Astrocyte (in vitro differentiated cells and primary cell): Measurements from ENCODE around the gene SCT. TPM values are rescaled to one million over a fixed set of nuclear protein-coding genes. Genes with fewer than 3 reads are reported as not detected.

Experiments
- DNase-seq: peaks from one replicate; pipeline ENCODE4 v3.0.0-alpha.2; 2010; ENCODE audit warnings: low read depth
- FAIRE-seq: peaks from 2 replicates; lab custom pipeline; 2011; peaks lifted over from hg19 to GRCh38; lab: Jason Lieb, UNC
- H2AFZ ChIP-seq: 2 replicates; pipeline ENCODE4 v1.6.0; 2012; ENCODE audit warnings: low read depth, low read length, inconsistent platforms
- H3K27ac ChIP-seq: 2 replicates; pipeline ENCODE4 v1.5.1; 2011; ENCODE audit warnings: low read depth, low read length, inconsistent platforms
- H3K27me3 ChIP-seq: 2 replicates; pipeline ENCODE4 v1.6.0; 2011; ENCODE audit warnings: low read length, inconsistent platforms; ENCODE audit not compliant: insufficient read depth
- H3K36me3 ChIP-seq: 2 replicates; pipeline ENCODE4 v1.5.1; 2011; ENCODE audit warnings: low read length, inconsistent platforms; ENCODE audit not compliant: insufficient read depth
- H3K4me1 ChIP-seq: 2 replicates; pipeline ENCODE4 v1.5.1; 2011; ENCODE audit warnings: low read length, inconsistent platforms; ENCODE audit not compliant: insufficient read depth
- H3K4me2 ChIP-seq: 2 replicates; pipeline ENCODE4 v1.6.0; 2012; ENCODE audit warnings: low read length, inconsistent platforms
- H3K4me3 ChIP-seq: 2 replicates; pipeline ENCODE4 v1.5.1; 2011; ENCODE audit warnings: low read depth, mild to moderate bottlenecking, low read length, inconsistent platforms; ENCODE audit not compliant: insufficient read depth
- H3K79me2 ChIP-seq: 2 replicates; pipeline ENCODE4 v1.6.0; 2012; ENCODE audit warnings: mild to moderate bottlenecking, low read length, inconsistent platforms; ENCODE audit not compliant: insufficient read depth
- H3K9ac ChIP-seq: 2 replicates; pipeline ENCODE4 v1.6.0; 2012; ENCODE audit warnings: mild to moderate bottlenecking, low read length, inconsistent platforms
- H3K9me3 ChIP-seq: 2 replicates; pipeline ENCODE4 v1.5.1; 2012; ENCODE audit warnings: low read depth, mild to moderate bottlenecking, low read length, inconsistent platforms; ENCODE audit not compliant: insufficient read depth
- H4K20me1 ChIP-seq: 2 replicates; pipeline ENCODE4 v1.6.0; 2012; ENCODE audit warnings: low read length, inconsistent platforms; ENCODE audit not compliant: insufficient read depth
- H3K27ac Mint-ChIP-seq: one replicate; pipeline ENCODE4 v1.8.0; 2021; ENCODE audit warnings: mild to moderate bottlenecking, mixed read lengths; ENCODE audit not compliant: unreplicated experiment
- H3K27me3 Mint-ChIP-seq: one replicate; pipeline ENCODE4 v1.8.0; 2021; ENCODE audit warnings: low read depth, mixed read lengths; ENCODE audit not compliant: unreplicated experiment
- H3K36me3 Mint-ChIP-seq: one replicate; pipeline ENCODE4 v1.8.0; 2021; ENCODE audit warnings: low read depth, mixed read lengths; ENCODE audit not compliant: unreplicated experiment
- H3K4me1 Mint-ChIP-seq: one replicate; pipeline ENCODE4 v1.8.0; 2021; ENCODE audit warnings: low read depth, mixed read lengths; ENCODE audit not compliant: unreplicated experiment
- H3K4me3 Mint-ChIP-seq: one replicate; pipeline ENCODE4 v1.8.0; 2021; ENCODE audit warnings: mild to moderate bottlenecking, moderate library complexity, mixed read lengths; ENCODE audit not compliant: unreplicated experiment
- H3K9me3 Mint-ChIP-seq: one replicate; pipeline ENCODE4 v1.8.0; 2021; ENCODE audit warnings: mild to moderate bottlenecking, mixed read lengths; ENCODE audit not compliant: unreplicated experiment
- EZH2 ChIP-seq: IDR thresholded peaks from 2 replicates; pipeline ENCODE4 v1.6.1; 2012; ENCODE audit warnings: mild to moderate bottlenecking, low read length, inconsistent platforms; ENCODE audit not compliant: insufficient read depth
- total RNA-seq: library from RNA; stranded (reverse); gene quantifications from 2 replicates; pipeline ENCODE4 v1.2.1, GENCODE V29; 2021
- TF ChIP-seq, protein P1 (sequence below): IDR thresholded peaks from 2 replicates; pipeline ENCODE4 v1.5.1; 2011; ENCODE audit warnings: low read depth, mild to moderate bottlenecking, inconsistent platforms, low read length, moderate library complexity; ENCODE audit not compliant: insufficient read depth

Gene SCT
- total RNA-seq, 1 donor from 2014 or later = 2.0 TPM

DNA sequence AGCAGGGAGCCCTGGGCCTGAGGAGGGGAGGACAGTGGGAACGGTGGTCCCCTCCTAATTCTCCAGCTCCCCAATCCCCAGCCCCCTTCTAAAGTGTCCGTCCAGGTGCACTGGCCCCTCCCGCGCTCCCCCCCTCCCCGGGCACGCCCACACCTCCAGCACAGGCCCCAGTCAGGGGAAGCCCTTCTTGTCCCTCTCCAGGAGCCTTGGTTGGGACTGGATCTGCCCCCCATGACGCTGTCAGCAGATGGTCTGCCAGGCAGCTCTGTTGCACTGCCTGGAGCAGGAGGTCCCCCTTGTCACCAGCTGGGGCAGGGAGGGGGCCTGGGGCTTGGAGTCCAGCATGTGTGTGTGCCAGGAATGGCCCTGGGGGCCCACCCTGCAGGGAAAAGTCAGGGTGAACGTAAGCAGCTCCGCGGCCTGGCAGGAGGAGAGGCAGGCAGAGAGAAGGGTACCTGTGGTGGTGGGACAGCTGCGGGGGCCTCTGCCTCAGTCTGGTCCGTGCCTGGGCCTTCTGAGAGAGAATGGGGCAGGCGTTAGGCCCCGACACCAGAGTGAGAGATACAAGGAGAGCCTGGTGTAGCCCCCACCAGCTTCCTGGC lies 12.9 kb downstream of the SCT start:
- Histone ChIP-seq H3K9me3 (no peaks in the 10 kb centered on the region), H3K4me1 (peaks cover 11% of the 10 kb centered on the region), H4K20me1 (peaks cover 51% of the 10 kb centered on the region), H3K9ac (no peak overlapping the region), H2AFZ (no peak overlapping the region), H3K79me2 (peaks cover 5% of the 10 kb centered on the region), H3K27me3 (no peaks in the 10 kb centered on the region), H3K4me3 (no peak overlapping the region), H3K4me2 (peak overlapping the region; percentile 99), H3K27ac (no peak overlapping the region), H3K36me3 (peaks cover 6% of the 10 kb centered on the region)
- no peaks in the 10 kb centered on the region for H3K27me3 Mint-ChIP-seq
- H3K9me3 Mint-ChIP-seq = no peaks in the 10 kb centered on the region
- TF ChIP-seq, protein P1, sequence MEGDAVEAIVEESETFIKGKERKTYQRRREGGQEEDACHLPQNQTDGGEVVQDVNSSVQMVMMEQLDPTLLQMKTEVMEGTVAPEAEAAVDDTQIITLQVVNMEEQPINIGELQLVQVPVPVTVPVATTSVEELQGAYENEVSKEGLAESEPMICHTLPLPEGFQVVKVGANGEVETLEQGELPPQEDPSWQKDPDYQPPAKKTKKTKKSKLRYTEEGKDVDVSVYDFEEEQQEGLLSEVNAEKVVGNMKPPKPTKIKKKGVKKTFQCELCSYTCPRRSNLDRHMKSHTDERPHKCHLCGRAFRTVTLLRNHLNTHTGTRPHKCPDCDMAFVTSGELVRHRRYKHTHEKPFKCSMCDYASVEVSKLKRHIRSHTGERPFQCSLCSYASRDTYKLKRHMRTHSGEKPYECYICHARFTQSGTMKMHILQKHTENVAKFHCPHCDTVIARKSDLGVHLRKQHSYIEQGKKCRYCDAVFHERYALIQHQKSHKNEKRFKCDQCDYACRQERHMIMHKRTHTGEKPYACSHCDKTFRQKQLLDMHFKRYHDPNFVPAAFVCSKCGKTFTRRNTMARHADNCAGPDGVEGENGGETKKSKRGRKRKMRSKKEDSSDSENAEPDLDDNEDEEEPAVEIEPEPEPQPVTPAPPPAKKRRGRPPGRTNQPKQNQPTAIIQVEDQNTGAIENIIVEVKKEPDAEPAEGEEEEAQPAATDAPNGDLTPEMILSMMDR = no peak
- TF ChIP-seq EZH2 = no peak
- H3K36me3 Mint-ChIP-seq = peaks cover 10% of the 10 kb centered on the region
- H3K27ac Mint-ChIP-seq = peak overlapping the region; percentile 91
- no peak for FAIRE-seq
- H3K4me3 Mint-ChIP-seq = peak overlapping the region; percentile 81
- peaks cover 5% of the 10 kb centered on the region for H3K4me1 Mint-ChIP-seq
- DNase-seq = no peak

DNA sequence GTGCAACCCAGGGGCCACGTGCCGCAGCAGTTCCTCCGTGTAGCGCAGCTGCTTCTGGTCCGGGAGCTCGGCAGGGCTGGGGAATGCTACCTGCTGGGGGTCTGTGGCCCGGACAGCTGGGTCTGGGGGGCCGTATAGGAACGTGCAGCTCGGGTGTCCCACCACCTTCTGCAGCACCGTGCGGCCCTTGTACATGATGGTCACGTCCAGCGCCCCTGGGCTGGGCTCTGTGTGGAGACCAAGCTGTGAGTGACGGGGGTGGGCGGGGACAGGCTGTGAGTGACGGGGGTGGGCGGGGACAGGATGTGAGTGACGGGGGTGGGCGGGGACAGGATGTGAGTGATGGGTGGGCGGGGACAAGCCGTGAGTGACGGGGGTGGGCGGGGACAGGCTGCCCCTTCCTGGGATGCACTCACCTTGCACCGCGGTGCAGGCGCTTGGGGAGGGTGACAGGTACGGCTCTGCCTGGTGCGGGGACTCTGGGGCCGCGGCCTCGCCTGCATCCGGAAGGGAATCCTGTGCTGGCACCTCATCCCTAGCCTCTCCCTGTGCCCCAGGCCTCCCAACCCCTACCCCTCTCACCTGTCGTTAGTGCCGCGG lies 13.5 kb downstream of the SCT start:
- Histone ChIP-seq H3K9ac (no peak overlapping the region), H3K9me3 (no peaks in the 10 kb centered on the region), H3K4me2 (no peak overlapping the region), H3K36me3 (peaks cover 6% of the 10 kb centered on the region), H3K27ac (no peak overlapping the region), H3K4me3 (no peak overlapping the region), H3K27me3 (no peaks in the 10 kb centered on the region), H3K4me1 (peaks cover 11% of the 10 kb centered on the region), H3K79me2 (peaks cover 5% of the 10 kb centered on the region), H2AFZ (no peak overlapping the region), H4K20me1 (peaks cover 58% of the 10 kb centered on the region)
- H3K4me3 Mint-ChIP-seq = no peak overlapping the region
- no peak for DNase-seq
- no peak for FAIRE-seq
- TF ChIP-seq EZH2 = no peak
- TF ChIP-seq, protein P1 = no peak
- H3K36me3 Mint-ChIP-seq = peaks cover 12% of the 10 kb centered on the region
- H3K27ac Mint-ChIP-seq = no peak overlapping the region
- peaks cover 5% of the 10 kb centered on the region for H3K4me1 Mint-ChIP-seq
- H3K27me3 Mint-ChIP-seq = no peaks in the 10 kb centered on the region
- H3K9me3 Mint-ChIP-seq = no peaks in the 10 kb centered on the region

- no peak overlapping the region for H3K9ac ChIP-seq
- TF ChIP-seq, protein P1 = no peak
- no peak for TF ChIP-seq EZH2
- no peaks in the 10 kb centered on the region for H3K27me3 Mint-ChIP-seq
- H3K79me2 ChIP-seq = peaks cover 9% of the 10 kb centered on the region
- peak overlapping the region; percentile 47 for H3K27ac Mint-ChIP-seq
- H3K36me3 Mint-ChIP-seq = peaks cover 14% of the 10 kb centered on the region
- H3K4me1 ChIP-seq = peaks cover 11% of the 10 kb centered on the region
- H3K4me2 ChIP-seq = no peak overlapping the region
- H3K36me3 ChIP-seq = peaks cover 6% of the 10 kb centered on the region
- H3K9me3 Mint-ChIP-seq = no peaks in the 10 kb centered on the region
- no peaks in the 10 kb centered on the region for H3K27me3 ChIP-seq
- H3K4me1 Mint-ChIP-seq = peaks cover 5% of the 10 kb centered on the region
- no peak overlapping the region for H2AFZ ChIP-seq
- no peaks in the 10 kb centered on the region for H3K9me3 ChIP-seq
- FAIRE-seq (no peak), DNase-seq (no peak)
- H4K20me1 ChIP-seq = peaks cover 63% of the 10 kb centered on the region
- no peak overlapping the region for H3K4me3 ChIP-seq
- H3K27ac ChIP-seq = no peak overlapping the region
- no peak overlapping the region for H3K4me3 Mint-ChIP-seq
Observed at GRCh38 chr11:612961-613300, 14.1 kb downstream of the SCT start.
